ENCODE data around the gene DSG1. TPM values are rescaled to one million over a fixed set of nuclear protein-coding genes. Genes with fewer than 3 reads are reported as not detected.

DSG1 gene
- polyA plus RNA-seq, 3 donors: not detected

GRCh38 chr18:31302991-31303390 lies 15.0 kb upstream of the DSG1 start:
- Histone ChIP-seq H3K79me2 (ENCODE audit: insufficient read depth, low read length) (no peaks in the 10 kb centered on the region), H2AFZ (ENCODE audit: insufficient read depth, low read depth, low read length, poor library complexity, severe bottlenecking) (no peak overlapping the region), H3K27ac (ENCODE audit: low read depth in 1 of 2, low read length in 2 of 2) (no peak overlapping the region), H3K4me3 (replicated peaks in 1 of 3; ENCODE audit: low read depth in 2 of 3, low read length in 3 of 3) (no peak overlapping the region), H3K9ac (ENCODE audit: insufficient read depth, low read length, poor library complexity, severe bottlenecking) (no peak overlapping the region), H3K36me3 (replicated peaks in 1 of 2; ENCODE audit: control insufficient read depth in 1 of 2, insufficient read depth in 2 of 2, low read length in 2 of 2) (no peaks in the 10 kb centered on the region), H4K20me1 (ENCODE audit: insufficient read depth, low read length) (no peaks in the 10 kb centered on the region), H3K9me3 (replicated peaks in 1 of 2; ENCODE audit: control insufficient read depth in 1 of 2, insufficient read depth in 1 of 2, low read length in 2 of 2) (no peaks in the 10 kb centered on the region), H3K4me2 (replicated peaks; ENCODE audit: extremely low read depth, low read length, poor library complexity, severe bottlenecking) (no peak overlapping the region), H3K27me3 (ENCODE audit: control insufficient read depth in 2 of 2, insufficient read depth in 2 of 2, low read length in 2 of 2) (no peaks in the 10 kb centered on the region), H3K4me1 (ENCODE audit: control insufficient read depth in 1 of 2, insufficient read depth in 2 of 2, low read length in 2 of 2) (no peaks in the 10 kb centered on the region)
- intact Hi-C loops (cut with micrococcal nuclease): no loop called here
- H3K27ac Mint-ChIP-seq: no peak overlapping the region
- no peaks in the 10 kb centered on the region for H3K9me3 Mint-ChIP-seq
- no peak overlapping the region for H3K4me3 Mint-ChIP-seq
- no peaks in the 10 kb centered on the region for H3K4me1 Mint-ChIP-seq
- H3K36me3 Mint-ChIP-seq: no peaks in the 10 kb centered on the region
- TF ChIP-seq CTCF (IDR thresholded peaks at IDR 0.05): no peak
- no peak for DNase-seq
- H3K27me3 Mint-ChIP-seq (ENCODE audit: low read depth in 3 of 3): peaks cover 0 to 2% (median 0%) of the 10 kb centered on the region in 3 donors

GRCh38 chr18:31303771-31304170 lies 14.2 kb upstream of the DSG1 start:
- Mint-ChIP-seq H3K36me3 (no peaks in the 10 kb centered on the region), H3K9me3 (peaks cover 0 to 4% (median 0%) of the 10 kb centered on the region in 7 donors), H3K4me3 (no peak overlapping the region), H3K4me1 (no peaks in the 10 kb centered on the region), H3K27me3 (ENCODE audit: low read depth in 3 of 3) (peaks cover 0 to under 1% (median 0%) of the 10 kb centered on the region in 3 donors), H3K27ac (no peak overlapping the region)
- Histone ChIP-seq H4K20me1 (ENCODE audit: insufficient read depth, low read length) (no peaks in the 10 kb centered on the region), H2AFZ (ENCODE audit: insufficient read depth, low read depth, low read length, poor library complexity, severe bottlenecking) (no peak overlapping the region), H3K4me3 (replicated peaks in 1 of 3; ENCODE audit: low read depth in 2 of 3, low read length in 3 of 3) (no peak overlapping the region), H3K27me3 (ENCODE audit: control insufficient read depth in 2 of 2, insufficient read depth in 2 of 2, low read length in 2 of 2) (no peaks in the 10 kb centered on the region), H3K9me3 (replicated peaks in 1 of 2; ENCODE audit: control insufficient read depth in 1 of 2, insufficient read depth in 1 of 2, low read length in 2 of 2) (no peaks in the 10 kb centered on the region), H3K27ac (ENCODE audit: low read depth in 1 of 2, low read length in 2 of 2) (no peak overlapping the region), H3K36me3 (replicated peaks in 1 of 2; ENCODE audit: control insufficient read depth in 1 of 2, insufficient read depth in 2 of 2, low read length in 2 of 2) (no peaks in the 10 kb centered on the region), H3K79me2 (ENCODE audit: insufficient read depth, low read length) (no peaks in the 10 kb centered on the region), H3K9ac (ENCODE audit: insufficient read depth, low read length, poor library complexity, severe bottlenecking) (no peak overlapping the region), H3K4me1 (ENCODE audit: control insufficient read depth in 1 of 2, insufficient read depth in 2 of 2, low read length in 2 of 2) (no peaks in the 10 kb centered on the region), H3K4me2 (replicated peaks; ENCODE audit: extremely low read depth, low read length, poor library complexity, severe bottlenecking) (no peak overlapping the region)
- intact Hi-C loops (cut with micrococcal nuclease): no loop called here
- TF ChIP-seq CTCF (IDR thresholded peaks at IDR 0.05): no peak
- no peak for DNase-seq
- WGBS (ENCODE audit: insufficient coverage): 100% methylated on average over 2 of the region's 3 CpGs

Data from CD14-positive monocyte (primary cell).